Measurements from ENCODE around the gene CD1B. TPM values are rescaled to one million over a fixed set of nuclear protein-coding genes. Genes with fewer than 3 reads are reported as not detected.
"Not testable (repeated sequence)": the region's sequence is repeated elsewhere in the genome, so short reads cannot be mapped to it uniquely, and the experiment has no call there.

The CD1B gene
- total RNA-seq, 1 donor from 2014 or later: not detected

DNA sequence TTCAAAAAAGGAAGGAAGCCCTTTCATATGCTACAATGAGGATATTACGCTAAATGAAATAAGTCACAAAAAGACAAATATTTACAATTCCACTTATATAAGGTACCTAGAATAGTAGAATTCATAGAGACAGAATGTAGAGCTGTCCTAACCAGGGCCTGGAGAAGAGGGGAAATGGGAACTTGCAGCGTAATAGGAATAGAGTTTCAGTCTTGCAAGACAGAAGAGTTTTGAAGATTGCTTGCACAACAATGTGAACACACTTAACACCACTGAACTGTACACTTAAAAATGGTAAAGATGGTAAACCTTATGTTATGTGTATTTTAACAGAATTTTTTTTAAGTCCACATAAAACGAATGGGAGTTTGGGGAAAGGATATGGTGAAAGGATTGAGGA is 2.9 kb downstream of the CD1B start:
- DNase-seq (ENCODE audit: low read depth): no peak

DNA sequence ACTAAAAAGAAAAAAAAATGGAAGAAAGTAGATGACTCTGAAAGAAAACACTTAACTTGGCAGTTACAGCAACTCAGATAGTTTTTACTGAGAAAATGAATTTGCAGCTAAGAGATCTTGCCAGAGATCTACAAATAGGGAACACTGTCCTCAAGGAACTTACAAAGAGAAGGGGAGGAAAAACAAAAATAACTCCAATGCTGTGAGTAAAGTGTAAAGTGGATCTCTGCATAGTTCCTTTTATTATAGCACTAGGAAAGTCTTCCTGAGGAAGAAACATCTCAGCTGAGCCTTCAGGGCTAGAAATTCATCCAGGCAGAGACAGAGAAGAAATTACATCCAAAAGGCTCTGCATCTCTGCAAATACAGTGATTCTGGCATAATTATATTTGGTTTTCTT is 3.9 kb downstream of the CD1B start:
- DNase-seq (ENCODE audit: low read depth): no peak

DNA sequence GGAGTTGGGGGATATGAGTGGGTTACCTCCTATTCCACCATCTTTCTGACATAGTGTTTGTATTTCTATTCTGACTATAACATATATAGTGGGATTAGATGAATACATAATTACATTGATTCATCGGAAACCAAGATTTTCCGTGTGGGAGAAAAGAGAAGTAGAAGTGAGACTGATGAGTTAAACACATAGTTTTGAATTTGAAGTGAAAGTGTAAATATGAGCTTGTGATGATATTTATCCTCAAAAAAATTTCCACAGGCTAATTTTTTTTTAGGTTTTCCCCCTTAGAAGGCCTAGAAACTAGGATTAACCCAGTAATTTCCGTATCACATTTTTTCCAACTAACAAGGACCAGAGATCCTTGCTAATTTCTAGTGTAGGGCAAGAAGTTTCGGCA is 6.9 kb downstream of the CD1B start:
- DNase-seq (ENCODE audit: low read depth): no peak

DNA sequence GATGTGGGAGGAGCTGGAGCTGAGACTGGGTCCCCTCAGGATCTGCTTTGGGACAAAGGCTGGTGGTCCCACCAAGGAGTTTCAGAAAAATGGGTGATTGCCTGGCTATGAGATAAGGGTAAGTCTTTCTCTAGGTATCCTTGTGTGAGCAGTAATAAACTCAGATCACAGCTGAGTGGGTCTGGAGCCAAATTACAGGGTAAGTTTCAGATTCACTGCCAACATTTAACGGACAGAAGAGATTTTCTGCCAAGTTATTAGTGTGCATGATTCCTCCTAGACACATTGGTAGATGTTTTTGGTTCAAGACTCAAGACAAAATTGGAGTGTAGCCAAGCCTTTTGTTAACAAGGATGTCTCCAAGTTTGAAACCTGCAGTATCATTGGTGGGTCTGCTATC is 7.5 kb downstream of the CD1B start:
- DNase-seq (ENCODE audit: low read depth): no peak

DNA sequence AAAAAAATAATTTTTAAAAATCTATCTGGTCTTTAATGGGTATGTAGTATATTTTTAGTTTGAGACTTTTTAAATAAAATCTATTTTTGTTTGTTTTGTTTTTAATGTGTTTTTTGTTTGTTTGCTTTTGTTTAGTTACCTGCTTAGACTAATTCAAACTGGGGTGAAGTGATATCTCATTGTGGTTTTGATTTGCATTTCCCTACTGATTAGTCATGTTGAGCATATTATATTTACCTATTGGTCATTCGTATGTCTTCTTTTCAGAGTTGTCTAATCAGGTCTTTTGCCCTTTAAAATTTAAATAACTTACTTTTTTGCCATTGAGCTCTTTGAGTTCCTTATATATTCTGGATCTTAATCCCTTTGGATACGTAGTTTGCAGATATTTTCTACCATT is 20.3 kb downstream of the CD1B start:
- no peak for DNase-seq (ENCODE audit: low read depth)

DNA sequence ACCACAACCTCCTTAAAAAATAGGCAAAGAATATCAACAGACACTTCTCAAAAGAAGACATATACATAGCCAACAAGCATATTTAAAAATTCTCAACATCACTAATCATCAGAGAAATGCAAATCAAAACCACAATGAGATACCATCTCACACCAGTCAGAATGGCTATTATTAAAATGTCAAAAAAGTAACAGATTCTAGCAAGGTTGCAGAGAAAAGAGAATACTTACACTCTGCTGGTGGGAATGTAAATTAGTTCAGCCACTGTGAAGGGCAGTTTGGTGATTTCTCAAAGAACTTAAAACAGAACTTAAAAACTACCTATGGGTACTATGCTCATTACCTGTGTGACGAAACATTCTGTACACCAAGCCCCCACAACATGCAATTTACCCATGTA is 20.7 kb downstream of the CD1B start:
- DNase-seq (ENCODE audit: low read depth): no peak

DNA sequence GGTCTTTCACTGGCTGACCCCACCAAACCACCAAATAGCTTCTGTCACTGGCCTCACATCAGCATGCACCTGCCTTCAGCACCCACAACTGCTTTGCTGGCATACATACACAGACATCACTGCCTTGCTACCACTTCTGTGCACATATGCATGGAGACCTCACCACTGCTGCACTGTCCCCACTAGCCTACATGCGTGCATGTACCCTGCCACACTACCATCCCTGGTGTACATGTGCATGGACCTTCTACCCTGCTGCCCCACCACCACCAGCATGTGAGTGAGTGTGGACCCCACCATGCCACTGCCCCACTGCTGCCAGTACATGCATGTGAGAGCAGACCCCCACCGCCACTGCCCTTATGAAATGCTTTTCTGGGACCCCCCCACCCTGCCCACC is 35.5 kb downstream of the CD1B start:
- no peak for DNase-seq (ENCODE audit: low read depth)

DNA sequence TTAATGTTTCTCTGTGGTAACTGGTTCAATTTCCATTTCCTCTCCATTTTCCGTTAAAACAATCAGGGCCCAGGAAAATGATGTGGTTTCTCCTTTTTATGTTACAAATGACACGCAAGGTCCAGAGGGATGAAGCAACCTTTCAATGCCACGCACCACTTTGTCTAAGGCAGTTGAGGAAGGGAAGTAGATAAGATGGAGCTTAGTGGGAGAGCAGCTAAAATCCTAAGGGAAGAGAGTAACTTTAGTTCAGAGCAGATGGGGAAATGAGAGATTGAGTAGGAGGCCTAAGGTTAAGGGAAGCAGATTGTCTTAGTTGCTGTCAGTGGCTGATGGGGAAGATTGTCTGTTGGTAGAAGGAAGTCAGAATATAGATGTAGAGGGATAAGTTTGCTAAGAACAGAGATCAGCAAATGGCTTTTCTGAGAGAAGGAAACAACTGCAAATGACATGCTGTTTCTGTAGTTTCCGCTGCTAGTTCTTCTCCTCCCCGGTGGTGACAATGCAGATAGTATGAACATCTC is 40.9 kb downstream of the CD1B start:
- DNase-seq (ENCODE audit: low read depth): no peak

DNA sequence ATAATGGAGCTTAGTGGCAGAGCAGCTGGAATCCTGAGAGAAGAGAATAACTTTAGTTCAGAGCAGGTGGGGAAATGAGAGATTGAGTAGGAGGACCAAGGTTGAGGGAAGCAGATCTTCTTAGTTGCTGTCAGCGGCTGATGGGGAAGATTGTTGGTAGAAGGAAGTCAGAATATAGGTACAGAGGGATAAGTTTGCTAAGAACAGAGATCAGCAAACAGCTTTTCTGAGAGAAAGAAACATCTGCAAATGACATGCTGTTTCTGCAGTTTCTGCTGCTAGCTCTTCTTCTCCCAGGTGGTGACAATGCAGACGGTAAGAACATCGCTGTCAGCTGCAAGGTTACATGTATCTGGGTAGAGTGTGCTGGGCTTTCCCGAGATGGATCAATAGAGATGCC is 41.5 kb downstream of the CD1B start, which contains the start of gene CD1C:
Gene CD1C (plus strand): TSS at position 113 of the 400 bp plus-strand sequence. CDS start 142 bp downstream, at position 255.
- DNase-seq (ENCODE audit: low read depth): no peak

DNA sequence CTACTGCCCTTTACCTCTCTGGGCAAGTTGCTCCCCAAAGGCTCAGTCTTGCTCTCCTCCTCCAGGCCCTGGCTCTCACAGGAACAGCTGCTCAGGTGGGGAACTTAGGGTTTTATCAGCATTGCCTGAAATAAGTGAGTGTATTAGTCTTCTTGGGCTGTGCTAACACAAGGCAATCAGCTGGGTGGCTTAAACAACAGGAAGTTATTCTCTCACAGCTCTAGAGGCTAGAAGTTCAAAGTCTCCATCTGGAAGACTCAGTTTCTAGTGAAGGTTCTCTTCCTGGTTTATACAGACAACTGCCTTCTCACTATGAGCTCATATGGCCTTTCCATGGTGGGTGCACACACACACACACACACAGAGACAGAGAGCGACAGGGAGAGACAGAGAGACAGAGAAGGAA is 44.4 kb downstream of the CD1B start:
- no peak for DNase-seq (ENCODE audit: low read depth)

DNA sequence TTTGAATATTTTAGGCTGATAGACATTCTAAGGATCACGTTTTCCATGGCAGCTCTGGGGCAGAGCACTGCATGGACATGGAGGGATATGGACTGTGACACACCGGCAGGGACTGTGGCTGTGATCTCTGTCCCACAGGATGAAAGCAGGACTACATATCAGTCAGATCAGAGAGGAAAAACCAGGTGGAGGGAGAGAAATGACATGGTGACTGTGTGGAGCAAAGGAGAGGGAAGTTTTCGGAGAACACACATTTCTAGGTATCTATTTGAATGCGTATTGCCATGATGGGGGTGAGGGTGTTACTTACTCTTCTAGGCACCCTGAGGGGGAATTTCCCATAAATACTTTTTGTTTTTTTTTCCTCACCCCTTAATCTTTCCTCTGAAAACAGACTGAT is 44.8 kb downstream of the CD1B start:
- no peak for DNase-seq (ENCODE audit: low read depth)

DNA sequence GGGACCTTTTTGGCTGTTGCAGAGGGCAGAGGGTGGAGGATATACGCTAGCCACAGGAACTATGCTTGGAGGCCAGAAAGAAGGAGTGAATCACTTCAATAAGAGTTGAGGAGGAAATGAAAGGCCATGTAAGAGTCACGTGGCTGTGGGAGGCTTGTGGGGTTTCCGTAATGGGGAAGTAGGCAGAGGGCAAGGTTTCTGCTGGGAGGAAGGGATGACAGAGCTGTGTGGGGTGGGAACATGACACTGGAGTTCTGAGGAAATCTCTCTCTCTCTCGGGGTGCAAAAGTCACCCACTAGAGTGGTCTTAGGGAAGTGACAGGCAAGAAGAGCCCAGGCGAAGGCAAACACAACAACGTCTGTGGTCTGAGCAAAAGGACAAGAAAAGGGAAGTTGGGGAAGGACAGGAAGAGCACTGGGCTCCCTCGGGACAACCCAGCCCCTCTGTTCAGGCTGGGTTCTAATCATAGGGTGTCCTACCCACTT is 45.5 kb downstream of the CD1B start:
- DNase-seq (ENCODE audit: low read depth): peak; percentile 86

DNA sequence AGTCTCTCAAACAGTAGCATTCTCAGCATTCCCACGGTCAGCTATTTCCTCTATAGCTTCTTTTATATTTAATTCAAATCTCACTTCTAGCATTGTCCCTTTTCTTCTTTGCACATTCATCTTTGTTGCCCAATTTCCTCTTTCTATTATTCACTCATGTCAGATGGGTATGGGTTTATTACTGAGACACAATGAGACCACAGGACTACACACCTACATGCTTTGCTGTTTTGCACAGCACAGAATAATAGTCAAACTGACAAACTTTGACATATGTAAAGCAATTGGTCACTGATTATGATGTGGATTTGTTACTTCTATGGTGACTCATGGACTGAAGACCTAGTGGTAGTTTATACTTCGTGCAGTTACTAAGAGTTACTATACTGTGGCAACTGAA is 47.4 kb downstream of the CD1B start:
- peak; percentile 91 for DNase-seq (ENCODE audit: low read depth)

DNA sequence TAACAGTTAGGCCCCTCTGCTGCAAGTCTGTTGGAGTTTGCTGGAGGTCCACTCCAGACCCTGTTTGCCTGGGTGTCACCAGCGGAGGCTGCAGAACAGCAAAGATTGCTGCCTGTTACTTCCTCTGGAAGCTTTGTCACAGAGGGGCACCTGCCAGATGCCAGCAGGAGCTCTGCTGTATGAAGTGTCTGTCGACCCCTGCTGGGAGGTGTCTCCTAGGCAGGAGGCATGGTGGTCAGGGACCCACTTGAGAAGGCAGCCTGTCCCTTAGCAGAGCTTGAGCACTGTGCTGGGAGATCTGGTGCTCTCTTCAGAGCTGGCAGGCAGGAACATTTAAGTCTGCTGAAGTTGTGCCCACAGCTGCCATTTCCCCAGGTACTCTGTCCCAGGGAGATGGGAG is 48.9 kb downstream of the CD1B start:
- not testable (repeated sequence) for DNase-seq (ENCODE audit: low read depth)

Other genes starting within 250 kb of the CD1B start
- 0.75 and 1.4 TPM in 2 replicates for gene CD1D, start 150.6 kb downstream of the CD1B start, total RNA-seq
- not detected in 2 replicates for gene CD1A, start 77.1 kb downstream of the CD1B start, total RNA-seq
- not detected in 2 replicates for gene CD1C, start 41.6 kb downstream of the CD1B start, total RNA-seq
- not detected in 2 replicates for gene CD1E, start 22.4 kb upstream of the CD1B start, total RNA-seq
- not detected in 2 replicates for gene OR10T2, start 67.9 kb upstream of the CD1B start, total RNA-seq
- not detected in 2 replicates for gene OR10K2, start 94.7 kb upstream of the CD1B start, total RNA-seq
- gene OR10K1, start 130.3 kb upstream of the CD1B start, total RNA-seq: not detected in 2 replicates
- not detected in 2 replicates for gene OR10R2, start 140.7 kb upstream of the CD1B start, total RNA-seq
- gene OR6Y1, start 222.9 kb upstream of the CD1B start, total RNA-seq: not detected in 2 replicates
- not detected in 2 replicates for gene OR6P1, start 239.0 kb upstream of the CD1B start, total RNA-seq
- gene OR10X1, start 248.4 kb upstream of the CD1B start, total RNA-seq: not detected in 2 replicates

All from renal cortical epithelial cell (primary cell).